DMS153 (cell line): ENCODE results near the gene RPL4.
"Not testable (repeated sequence)": the region's sequence is repeated elsewhere in the genome, so short reads cannot be mapped to it uniquely, and the experiment has no call there.

ENCODE experiments used
- DNase-seq: peaks from one replicate; lab custom pipeline; 2025; lab: John Stamatoyannopoulos, UW

The RPL4 gene

DNA sequence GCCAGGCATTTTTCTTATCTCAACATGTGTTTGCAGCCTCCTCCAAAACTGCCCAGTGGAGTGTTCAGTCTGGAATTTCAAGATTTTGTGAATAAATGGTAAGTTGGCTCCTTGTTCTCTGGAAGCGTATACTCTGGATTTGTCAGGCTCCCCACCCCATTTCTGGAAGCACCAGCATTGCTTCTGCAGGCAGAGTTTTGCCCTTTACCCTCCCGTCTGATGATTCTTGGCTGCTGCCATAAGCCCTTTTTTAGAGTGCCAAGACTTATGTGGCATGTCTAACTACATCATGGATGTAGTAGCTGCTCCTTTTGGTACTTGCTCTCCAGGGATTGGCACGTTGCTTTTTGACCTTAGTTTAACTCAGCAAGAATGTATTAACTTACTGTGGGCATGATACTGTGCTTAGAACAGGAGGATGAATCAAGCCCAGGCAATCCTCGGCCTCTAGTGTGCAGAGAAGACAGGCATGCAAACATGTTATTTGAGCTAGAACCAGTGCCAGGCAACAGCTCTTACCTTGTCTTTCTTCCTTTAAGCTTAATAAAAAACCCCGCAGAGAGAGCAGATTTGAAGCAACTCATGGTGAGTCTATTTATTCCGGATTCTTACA lies 15.4 kb downstream of the RPL4 start:
- no peak for DNase-seq

DNA sequence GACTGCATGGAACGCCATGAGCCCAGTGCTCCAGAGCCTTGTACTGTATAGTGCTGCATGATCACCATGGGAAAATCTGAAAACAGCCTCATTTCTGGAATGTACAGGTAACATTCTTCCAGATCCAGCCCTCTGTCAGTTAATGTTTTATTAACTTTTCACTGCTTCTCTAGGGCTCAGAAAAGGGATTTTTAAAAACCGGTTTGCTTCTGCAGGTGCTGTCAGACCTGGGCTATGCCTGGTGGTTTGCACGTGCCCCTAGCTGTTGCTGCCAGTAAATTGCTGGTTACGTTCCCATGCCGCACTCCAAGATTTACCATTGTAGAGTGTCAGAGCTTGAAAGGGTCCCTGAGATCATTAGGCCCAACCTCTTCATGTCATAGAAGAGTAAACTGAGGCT lies 16.1 kb downstream of the RPL4 start:
- DNase-seq: no peak

GRCh38 chr15:66486887-66487286 lies 17.8 kb downstream of the RPL4 start:
- DNase-seq: no peak

DNA sequence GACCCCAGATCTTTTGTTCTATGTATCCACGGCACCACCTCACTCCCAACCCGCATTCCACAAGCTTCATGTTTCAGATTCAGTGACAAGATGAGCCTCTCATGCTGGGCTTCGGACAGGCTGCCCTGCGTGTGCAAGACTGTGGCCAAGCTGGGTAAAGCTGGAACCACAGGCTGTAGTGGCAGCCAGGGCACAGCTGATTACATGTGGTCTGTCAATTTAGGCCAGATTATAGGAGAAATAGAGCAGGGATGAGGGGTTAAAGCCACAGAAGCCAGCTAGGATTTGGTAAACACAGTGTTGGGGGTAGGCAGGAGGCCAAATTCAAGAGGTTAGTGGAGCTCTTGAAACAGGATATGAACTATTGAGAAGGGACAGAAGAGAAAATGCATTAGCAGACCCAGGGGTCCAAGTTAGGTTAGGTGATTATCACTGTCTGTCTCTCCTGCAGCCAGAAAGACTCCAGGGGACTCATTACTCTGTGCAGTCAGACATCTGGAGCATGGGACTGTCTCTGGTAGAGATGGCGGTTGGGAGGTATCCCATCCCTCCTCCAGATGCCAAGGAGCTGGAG lies 20.0 kb downstream of the RPL4 start:
- no peak for DNase-seq

DNA sequence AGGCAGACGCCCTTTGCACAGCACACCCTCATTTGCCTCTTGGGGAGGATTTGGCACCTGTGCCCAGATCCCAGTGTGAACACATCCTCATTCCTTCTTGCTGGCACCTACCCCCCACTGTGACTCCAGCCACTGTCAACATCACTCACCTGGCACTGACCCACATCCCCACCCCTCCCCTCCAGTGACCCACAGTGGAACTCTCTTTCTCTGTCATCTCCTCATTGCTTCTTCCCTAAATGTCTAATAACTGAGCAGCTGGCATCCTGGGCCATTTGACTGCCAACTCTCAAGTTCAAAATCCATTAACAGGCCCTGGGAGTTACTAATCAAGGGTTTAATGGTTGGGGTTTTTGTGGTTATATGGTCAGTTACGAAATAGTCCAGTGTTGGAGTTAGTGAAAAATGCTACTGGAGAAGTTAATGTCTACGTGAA lies 21.5 kb downstream of the RPL4 start:
- DNase-seq: no peak

GRCh38 chr15:66482539-66482938 lies 22.1 kb downstream of the RPL4 start:
- no peak for DNase-seq

GRCh38 chr15:66481107-66481856 lies 23.4 kb downstream of the RPL4 start:
- DNase-seq: no peak

DNA sequence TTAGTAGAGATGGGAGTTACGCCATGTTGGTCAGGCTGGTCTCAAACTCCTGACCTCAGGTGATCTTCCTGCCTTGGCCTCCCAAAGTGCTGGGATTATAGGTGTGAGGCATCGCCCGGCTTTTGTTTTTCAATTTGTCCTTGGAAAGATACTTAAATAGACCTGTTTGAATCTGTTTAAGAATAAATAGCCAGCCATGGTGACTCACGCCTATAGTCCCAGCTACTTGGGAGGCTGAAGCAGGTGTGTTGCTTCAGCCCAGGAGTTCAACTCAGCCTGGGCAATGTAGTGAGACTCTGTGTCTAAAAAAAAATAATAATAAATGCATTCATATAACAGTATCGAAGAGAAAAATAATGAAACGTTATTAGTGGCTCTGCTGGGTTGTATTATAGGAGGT lies 24.4 kb downstream of the RPL4 start:
- DNase-seq: no peak

DNA sequence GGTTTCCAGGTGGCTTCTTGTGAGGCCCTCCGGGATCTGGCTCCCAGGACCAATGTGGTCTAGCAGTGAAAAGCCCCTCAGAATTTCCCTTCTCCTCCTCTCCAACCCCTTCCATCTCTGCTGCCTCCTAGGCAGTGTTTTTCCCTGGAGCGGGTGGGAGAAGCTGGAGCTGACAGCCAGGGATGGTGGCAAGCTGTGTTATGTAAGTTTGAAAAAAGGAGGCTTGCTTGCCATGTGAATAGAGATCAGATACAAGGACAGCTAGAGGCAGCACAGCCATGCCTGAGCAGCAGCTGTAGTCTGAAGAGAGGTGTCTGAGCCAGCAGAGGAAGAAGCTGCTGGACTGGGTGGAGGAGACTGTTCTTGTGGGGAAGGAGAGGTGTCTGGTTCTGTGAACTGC lies 27.6 kb downstream of the RPL4 start:
- DNase-seq: no peak

DNA sequence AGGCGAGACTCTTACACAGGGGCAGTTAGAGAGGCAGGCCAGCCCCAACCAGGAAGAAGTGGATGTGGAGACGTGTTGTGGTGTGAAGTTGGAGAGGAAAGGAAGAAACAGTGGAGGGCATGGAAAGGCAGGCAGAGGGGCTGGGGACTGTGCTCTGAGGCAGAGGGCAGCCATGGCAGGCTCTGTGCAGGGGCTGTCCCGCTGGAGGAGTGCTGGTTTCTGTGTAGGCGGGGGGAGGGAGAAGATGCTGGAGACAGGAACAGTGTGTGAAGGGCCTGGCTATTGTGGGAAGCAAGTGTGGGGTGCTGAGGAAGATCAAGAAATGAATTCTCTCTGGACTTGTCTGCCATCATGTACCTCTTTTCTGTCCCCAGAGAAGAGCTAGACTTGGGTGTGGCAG lies 28.1 kb downstream of the RPL4 start:
- no peak for DNase-seq

DNA sequence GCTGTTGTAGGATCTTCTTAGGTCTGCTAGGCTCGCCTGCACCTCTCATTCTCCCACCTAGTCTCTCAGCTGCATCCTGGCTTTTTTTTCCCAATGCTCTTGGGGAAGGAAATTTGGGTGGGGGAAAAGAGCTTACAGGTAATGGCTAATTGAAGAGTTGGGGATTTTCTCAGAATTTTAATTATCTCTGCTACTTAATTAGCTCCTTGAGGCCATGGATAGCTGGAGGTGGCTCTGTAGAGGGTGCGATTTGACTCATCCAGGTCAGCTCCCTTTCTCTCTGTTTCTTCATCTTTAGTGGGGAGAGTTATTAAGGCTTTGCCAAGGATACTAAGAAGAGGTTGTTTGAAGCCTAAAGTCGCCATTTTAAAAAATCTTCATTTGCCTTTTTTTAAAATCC lies 29.7 kb downstream of the RPL4 start:
- no peak for DNase-seq

GRCh38 chr15:66474135-66474534 lies 30.5 kb downstream of the RPL4 start:
- no peak for DNase-seq

- no peak for DNase-seq
Observed at GRCh38 chr15:66472176-66472999, 32.3 kb downstream of the RPL4 start.

DNA sequence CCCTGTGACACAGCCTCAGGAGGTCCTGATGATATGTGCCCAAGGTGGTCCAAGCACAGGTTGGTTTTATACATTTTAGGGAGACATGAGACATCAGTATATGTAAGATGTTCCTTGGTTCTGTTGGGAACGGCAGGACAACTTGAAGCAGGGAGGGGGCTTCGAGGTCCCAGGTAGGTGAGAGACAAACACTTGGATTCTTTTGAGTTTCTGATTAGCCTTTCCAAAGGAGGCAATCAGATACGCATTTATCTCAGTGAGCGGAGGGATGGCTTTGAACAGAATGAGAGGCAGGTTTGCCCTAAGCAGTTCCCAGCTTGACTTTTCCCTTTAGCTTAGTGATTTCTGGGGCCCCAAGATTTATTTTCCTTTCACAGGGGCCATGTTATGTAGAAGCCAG lies 33.8 kb downstream of the RPL4 start:
- DNase-seq: not testable (repeated sequence)

GRCh38 chr15:66467162-66468040 lies 37.3 kb downstream of the RPL4 start:
- DNase-seq: not testable (repeated sequence)

DNA sequence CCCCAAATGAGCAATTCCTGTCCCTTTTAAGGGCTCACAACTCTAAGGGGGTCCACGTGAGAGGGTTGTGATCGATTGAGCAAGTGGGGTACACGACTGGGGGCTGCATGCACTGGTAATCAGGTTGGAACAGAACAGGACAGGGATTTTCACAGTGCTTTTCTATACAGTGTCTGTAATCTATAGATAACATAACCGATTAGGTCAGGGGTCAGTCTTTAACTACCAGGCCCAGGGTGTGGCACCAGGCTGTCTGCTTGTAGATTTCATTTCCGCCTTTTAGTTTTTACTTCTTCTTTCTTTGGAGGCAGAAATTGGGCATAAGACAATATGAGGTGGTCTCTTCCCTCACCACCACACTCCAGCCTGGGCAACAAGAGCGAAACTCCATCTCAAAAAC lies 39.4 kb downstream of the RPL4 start:
- DNase-seq: not testable (repeated sequence)

DNA sequence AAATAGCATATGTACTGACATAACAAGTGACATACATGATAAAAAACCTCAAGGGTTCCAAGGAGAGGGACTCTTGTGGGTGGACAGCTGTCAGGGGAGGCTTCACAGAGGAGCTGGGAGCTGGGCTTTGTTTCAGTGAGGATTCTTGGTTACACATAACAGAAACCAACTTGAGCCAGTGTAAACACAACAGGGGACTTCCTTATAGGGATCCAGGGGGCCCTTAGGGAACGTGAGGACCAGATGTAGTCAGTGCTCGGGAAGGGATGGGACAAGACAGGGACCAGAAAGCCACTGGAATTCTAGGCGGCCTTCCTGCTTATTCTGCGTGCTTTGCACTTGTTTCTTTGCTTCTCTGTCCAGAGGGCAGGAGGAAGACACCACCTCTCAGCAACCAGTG lies 42.0 kb downstream of the RPL4 start:
- DNase-seq: no peak

- no peak for DNase-seq
Observed at GRCh38 chr15:66461917-66462316, 42.7 kb downstream of the RPL4 start.

DNA sequence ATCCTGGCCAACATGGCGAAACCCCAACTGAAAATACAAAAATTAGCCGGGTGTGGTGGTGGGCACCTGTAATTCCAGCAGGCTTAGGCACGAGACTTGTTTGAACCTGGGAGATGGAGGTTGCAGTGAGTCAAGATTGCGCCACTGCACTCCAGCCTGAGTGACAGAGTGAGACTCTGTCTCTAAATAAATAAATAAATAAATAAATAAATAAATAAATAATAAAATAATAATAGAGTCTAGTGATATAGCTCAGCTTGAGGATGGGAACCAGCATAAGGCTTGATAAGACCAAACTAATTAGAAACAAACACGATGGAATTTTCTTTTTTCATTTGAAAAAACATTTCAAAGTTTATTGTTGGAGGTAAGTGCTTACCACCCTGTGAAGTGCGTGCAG lies 43.4 kb downstream of the RPL4 start:
- DNase-seq: not testable (repeated sequence)

DNA sequence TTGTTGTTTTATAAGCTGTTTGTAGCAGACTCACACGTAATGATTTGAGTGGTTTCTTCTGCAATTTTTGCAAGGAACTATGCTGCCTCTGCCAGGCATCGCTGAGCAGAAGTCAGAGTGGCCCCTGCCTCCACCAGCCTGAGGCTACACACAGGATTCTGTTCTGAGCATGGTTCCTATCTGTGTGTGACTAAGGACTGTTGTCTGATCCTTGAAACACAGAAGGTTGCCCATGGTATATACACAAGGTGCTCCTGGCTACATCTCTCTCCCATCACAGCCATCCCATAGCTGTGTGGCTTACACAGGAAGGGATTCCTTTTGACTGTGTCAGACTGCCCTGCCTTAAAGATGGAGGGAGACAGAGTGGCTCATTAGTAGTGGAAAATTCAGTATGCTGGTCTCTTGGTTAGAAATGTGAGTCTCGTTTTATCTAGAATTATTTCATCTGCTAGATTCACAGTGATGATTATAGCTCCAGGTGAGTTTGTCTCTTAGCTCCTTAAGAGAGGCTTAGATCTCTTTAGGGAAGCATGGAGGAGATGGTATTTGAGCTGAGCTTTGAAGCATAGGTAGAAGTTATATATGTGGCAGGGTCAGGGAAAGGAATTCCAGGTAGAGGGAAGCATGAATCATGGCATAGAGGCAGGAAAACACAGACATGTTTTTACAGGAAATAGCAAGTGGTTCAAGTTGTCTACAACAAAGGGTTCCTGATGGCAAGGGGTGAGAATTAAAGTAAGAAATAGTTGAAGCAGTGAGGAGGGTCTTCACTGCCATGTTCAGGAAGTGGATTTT lies 44.6 kb downstream of the RPL4 start:
- DNase-seq: no peak

DNA sequence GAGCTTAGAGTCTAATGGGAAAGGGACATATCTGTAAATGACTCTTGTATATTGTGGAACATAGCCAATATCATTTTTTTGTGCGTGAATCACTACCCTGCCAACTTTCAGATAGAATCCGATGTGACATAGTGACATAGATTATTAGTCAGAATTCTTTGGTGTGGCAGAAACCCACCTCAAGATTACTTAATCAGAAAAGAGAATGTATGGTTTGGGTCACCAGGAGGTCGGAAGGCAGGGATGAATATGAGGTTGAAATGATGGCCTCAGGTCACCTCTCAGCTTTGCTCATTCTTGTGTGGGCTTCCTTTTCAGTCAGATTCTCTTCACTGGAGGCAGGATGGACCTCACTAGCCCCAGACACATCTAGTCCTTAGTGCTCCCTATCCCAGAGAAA lies 48.4 kb downstream of the RPL4 start:
- no peak for DNase-seq
